Muscle of back (tissue), 11 donors: ENCODE data around the gene STK32C. TPM values are rescaled to one million over a fixed set of nuclear protein-coding genes. Genes with fewer than 3 reads are reported as not detected.
A peak's percentile ranks its signal among the peaks of the same experiment; 100 is the strongest.

Experiments
- DNase-seq, 3 donors: peaks; one replicate each; pipeline versions ENCODE4 v3.0.0 to v3.0.0-alpha.2; 2013
- polyA plus RNA-seq, 10 donors: library from polyadenylated mRNA; unstranded; fragments of 120-200 nt; gene quantifications; one replicate each; pipeline ENCODE4 v1.2.1, GENCODE V29; 2013; ENCODE audit not compliant: insufficient read length in 10 of 10

STK32C gene
- polyA plus RNA-seq, 10 donors, result 8.0 to 13.1 (median 10.4) TPM

DNA sequence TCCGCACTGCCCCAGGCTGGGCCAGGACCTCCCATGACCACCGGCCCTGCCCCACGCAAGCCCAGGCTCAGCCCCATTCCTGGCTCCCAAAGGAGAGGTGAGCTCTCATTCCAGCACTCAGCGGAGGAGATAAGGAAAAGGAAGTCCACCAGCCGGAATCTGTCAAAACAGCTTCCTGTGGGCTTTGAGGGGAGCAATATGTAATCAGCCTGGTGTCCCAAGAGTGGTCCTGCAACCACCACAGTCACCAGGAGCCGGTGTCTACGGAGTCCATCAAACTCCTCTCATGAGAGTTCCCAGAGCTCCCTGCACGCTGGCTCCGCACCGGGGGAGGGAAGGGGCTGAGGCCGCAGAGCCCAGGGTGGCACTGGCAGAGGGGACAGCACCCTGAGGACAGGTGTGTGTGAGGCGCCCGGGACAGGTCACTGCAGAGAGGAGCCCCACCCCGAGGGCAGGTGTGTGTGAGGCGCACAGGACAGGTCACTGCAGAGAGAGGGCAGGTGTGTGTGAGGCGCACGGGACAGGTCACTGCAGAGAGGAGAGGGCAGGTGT, 57.9 kb downstream of the STK32C start:
- no peak for DNase-seq

DNA sequence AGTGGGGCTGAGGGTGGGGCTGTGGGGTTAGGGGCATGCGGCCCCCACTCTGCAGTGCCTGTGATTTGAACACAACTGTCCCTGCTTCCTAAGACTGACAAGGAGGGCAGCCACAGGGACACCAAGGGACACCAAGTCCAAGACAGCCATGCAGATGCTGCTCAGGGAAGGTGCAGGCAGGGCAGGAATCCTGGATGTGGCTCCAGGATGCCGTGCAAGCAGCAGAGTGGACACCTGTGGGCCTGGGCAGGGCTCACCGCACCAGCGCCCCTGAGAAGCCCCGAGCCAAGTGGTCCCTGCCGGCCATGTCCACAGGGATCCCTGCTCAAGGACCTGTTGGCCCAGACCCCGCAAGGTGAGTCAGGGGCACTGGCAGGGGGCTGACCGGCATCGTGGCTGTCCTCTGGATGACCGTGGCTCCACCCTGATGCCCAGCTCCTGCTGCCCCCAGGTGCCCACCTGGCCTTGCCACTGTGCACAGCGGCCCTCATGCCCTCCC, 58.5 kb downstream of the STK32C start:
- no peak for DNase-seq

DNA sequence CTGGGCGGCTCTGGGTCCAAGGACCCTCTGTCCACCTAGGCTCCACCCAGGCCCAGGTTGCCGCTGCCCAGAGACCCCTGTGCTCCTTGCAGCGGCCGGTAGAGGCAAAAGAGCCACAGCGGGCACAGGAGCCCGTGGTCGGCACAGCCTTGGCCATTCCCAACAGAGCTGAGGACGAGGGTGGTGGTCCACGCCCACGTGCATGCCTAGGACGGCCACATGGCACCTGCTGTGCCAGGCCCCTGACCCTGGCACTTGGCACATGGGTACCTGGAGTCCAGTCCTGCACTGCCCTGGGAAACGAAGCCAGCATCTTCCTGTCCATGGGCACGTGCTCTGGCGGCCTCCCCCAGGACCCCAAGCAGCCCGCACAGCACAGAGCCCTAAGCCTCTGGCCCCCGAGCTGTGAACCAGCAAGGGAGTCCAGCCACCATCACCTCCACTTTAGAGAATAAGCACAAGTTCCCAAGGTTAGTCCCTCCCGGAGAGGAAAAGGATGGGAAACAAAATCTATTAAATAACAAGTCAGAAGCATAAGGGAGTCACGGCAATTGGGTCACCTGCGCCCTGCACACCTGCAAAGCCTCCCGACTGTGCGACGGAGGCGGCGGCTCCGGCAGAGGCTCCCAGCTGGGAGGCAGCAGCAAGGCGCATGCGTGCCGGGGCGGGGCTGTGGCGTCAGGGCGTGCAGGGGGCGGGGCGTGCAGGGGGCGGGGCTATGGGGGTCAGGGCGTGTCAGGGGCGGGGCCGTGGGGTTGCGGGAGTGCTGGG, 59.1 kb downstream of the STK32C start:
- DNase-seq, result no peak

DNA sequence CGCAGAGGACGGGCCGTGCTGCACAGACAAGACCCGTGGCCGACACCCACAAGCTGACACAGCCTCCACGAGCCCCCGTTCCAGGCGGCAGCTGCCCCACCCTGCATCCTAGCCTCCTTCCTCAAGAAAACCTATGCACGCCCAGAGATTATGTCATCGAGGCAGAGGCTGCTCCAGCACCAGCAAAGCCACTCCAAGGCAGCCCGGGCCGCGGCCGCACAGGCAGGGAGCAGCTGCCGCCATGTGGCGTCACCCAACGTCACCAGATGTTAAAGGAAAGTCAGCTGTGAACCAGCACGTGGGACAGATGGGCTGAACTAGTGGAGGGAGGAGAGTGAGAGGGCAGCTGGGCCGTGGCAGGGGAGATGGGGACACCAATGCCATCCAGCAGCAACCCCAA, 59.8 kb downstream of the STK32C start:
- peak in 2 of 3 donors; percentile 49 to 67 for DNase-seq

DNA sequence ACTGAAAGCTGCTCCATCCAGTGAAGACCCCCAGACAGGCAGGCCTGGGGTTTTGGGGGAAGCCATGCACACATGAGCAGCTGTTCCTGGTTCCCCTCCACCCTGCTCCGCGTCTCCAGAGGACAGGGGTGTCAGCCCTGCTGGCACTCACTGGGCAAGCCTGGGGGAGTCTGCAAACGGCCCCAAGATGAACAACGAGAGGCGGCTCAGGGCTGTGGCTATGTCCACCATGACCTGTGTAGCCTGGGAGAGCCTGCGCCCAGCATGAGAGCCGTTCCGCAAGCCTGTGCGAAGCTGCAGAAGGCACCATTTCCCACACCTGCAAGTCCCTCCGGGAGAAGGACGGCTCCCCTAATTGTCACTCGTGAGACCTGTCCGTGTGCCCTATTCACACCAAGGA, 61.5 kb downstream of the STK32C start:
- no peak for DNase-seq

DNA sequence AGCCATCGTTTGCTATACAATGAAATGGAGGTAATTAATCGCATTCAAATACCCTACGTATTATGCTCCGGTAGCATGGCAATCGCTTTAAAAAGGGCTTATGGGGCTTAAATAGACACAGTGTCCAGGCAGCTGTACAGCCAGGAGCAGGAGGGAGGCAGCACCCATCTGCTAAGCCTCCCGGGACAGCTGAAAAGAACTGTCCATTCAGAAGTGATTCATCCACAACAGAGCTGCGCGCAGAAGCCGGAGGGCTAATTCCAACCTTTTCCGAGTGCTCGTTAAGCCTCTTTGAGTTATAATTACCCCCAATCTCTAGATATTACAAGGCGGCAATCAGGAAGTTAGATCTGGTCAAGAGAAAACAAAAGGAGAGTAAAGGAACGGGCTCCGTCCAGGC, 62.7 kb downstream of the STK32C start:
- DNase-seq, result no peak

DNA sequence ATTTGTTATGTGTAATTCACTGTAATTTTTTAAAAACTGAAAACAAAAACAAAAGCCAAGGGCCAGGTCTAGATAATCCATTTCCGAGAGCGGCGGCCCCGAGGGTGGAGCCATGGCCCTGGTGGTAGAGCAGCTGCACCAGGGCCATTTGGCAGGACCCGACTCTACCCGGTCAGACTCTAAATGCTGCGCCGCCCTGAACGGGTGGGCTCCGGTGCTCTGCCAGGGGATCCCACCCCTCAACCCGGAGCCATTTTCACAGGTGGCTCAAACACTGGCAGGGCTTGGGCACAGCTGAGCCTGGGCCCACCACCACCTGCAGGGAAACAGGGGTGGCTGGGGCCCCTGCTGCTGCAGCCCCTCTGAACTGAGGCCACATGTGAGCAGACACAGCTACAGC, 64.1 kb downstream of the STK32C start:
- peak in 1 of 3 donors; percentile 58 for DNase-seq

DNA sequence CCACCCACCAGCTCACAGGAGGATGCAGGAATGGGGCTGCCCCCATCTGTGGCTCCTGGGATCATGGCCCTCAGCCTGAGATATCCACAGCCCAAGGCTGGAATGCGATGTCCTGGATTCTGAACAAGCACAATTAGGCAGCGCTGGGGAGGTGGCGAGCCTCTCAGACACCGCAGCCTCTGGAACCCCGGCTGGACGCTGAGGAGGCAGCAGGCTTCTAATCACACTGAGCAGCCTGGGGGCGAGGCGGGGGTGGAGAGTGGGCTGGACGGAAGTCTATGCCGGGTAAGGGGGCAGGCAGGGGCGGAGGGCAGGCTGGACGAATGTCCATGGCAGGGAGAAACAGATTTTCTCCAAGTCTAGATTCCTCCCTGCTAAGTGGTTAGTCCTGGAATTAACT, 64.6 kb downstream of the STK32C start:
- DNase-seq, result peak in 1 of 3 donors; percentile 20

DNA sequence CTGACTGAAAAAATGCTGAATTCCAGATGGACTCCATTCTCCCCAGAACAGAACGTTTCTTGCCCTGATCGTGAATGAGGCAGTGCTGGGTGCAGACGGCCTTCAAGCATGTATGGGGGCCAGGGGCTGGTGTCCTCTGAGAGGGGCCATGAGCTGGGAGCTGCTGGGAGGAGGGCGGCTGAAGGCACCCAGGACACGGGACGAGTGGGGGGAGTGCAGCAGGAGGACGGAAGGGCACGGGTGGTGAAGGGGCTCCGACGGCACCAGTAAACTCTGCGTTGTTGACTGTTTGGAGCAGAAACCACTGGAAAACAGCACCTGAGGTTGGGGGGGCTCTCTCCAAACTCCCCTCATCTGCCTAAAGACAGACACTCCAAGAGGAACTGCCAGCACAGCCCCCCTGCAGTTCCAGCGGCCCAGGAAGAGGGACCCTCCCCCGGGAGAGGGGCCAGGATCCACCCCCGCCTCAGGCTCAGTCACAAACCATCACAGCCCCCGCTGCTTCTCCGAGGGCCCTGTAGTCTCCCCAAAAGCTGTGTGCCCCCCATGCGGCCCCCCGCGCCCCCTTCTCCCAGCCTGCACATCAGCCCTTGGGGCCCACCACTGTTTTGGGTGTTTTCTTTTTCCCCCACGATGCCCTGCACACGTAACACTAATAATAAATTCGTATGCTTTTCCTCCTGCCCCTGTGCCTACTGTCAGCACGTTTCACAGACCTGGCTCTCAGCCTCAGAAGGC, 65.5 kb downstream of the STK32C start:
- no peak for DNase-seq

DNA sequence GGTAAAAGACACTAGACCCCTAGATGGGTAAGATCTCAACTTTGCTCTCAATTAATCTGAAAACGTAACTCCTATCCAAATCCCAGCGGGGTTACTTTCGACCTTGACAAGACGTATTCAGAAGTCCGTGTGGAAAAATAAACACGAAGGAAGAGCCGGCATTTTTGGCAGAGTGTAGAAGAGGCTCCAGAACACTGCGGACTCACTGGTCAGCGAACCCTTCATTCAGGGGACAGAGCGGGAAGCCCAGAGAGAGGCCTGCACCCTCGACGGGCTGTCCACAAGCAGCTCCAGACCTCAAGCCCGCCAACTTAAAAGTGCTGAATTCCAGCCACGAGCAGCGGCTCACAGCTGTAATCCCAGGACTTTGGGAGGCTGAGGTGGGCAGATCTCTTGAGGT, 66.3 kb downstream of the STK32C start:
- no peak for DNase-seq

DNA sequence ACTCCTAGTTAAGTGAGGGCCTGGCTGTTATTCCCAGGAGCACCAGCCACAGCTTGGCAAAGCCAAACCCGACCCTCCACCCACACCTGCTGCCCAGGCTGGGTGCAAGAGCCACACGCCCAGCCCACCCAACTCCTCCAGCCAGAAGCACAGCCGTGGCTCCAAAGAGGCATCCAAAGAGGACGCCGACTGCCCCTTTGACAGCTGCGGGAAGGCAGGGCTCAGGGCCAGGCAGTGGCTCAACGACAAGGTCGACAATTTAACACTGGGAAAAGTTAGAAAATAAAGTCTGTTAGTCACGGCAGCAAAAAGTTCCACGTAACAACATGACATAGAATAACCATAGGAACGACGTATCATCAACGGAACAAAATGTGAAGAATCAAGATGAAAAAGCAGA, 66.7 kb downstream of the STK32C start:
- peak in 1 of 3 donors; percentile 49 for DNase-seq

DNA sequence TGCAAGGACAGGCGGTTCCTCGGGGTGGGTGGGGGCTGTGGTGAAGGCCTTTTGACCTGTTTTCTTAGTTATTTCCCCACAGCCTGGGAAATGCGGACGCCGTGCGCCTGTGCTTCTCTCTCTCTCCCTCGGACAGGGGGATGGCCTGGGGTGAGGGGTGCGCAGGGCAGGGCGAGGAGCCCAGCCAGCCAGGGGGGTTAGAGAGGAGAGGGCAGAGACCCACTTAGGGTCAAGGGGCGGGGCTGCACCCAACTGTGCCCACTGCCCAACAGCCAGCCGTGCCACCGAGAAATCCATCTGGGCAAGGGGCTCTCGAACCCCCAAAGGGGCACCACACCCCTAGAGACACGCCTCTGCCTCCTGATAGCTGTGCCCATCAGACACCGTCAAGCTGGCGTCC, 67.2 kb downstream of the STK32C start:
- no peak for DNase-seq

DNA sequence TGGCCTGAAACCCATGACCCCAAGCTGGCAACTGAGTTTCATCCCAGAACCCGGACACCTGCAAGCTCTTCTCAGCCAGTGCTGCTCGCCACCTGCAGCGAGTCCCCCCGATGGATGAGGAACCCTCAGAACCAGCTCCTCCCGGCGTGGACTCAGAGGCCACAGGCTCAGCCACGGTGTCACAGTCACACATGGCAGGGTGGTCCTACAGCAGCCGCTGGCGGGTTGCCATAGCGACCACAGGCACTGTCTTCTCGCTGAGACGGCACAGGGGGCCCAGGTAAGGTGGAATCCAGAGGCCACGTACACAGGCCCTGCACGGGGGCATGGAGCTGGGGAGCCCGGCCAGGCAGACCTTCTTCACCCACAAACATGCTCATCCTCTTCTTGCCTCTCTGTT, 67.6 kb downstream of the STK32C start:
- DNase-seq, result no peak

DNA sequence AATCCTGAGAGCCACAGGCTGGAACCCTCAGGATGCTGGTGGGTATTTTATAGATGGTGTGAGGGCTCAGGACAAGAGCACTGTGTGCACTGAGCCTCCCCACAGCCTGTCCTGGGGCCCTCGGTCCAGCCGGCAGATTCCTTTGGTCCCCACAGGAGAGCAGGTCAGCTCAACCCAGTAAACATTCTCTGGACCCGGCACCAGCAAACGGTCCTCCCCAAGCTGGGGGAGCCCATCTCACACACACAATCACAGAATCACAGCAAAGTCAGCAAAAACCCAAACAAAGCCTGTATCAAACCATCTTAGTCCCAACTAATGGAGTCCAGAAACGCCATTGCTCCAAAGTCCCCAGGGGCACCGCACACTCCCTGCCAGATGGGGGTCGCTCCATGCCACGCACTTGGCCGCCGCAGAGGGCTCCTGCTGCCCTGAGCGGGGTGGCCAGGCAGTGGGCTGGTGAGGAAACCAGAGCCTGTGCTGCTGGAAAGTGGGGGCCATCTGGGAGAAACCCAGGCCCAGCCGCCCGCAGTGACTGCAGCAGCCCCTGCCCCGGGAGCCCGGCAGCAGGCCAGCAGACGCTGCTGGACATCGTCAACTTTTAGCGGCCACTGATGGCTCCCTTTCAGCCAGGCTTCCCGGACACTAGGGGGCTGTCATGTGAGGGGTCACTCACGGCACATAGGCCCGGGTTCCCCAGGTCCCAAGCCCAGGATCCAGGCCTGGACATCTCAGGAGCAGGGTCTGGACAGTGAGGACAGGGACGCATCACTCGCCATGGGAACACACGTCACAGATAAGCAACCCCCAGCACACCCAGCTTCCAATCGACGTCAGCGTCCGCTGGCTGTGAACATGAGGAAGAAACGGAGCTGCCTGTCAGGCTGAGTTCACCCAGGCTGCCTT, 68.4 kb downstream of the STK32C start:
- no peak for DNase-seq

DNA sequence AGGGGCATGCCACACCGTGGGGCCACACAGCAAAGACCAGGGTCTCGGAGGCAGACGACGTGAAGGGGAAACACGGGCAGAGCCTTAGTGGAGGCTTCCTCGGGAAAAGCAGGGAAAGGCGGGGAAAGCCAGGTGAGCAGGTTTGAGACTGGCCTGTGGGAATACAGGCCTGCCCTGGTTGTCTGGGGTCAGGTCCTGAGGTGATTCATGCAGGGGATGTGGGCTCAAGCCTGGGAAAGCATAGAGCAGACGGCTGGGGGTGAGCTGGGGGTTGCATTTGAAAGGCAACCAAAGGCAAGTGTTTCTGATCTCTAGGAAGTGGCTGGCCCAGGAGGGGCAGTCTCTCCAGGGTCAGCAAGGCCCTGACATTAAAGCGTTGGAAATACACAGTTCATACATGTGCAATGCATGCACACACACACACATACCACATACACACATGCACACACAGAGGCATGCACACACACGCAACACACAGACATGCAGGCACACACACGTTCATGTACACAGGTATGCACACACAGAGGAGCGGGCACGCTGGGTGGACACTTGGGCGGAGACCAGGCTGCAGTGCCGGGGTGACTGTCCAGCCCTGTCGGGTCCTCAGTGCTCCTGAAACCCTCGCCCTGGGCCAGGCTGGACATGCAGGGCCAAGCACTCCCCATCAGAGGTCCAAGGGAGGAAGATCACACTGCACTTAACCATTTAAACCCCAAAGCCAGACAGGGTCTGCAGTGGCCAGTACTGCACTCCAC, 69.2 kb downstream of the STK32C start:
- DNase-seq, result no peak

DNA sequence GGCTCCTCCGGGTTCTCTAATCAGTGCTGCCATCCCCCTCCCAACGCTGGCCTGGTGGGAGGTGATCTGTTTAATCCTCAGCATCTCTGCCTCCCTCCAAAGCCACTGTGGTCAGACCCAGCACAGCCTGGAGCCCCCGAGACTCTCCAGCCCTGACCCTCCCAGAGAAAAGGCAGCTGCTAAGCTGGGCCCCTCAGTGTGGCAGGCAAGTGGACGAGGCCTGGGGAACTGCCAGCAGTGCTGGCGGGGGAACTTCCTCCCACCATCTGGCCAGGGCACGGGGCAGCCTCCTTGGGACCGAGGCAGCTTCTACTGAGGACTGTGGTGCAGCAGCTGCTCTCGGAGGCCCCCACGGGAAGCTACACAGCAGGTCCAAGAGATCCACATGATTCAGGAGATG, 69.9 kb downstream of the STK32C start:
- DNase-seq, result peak in 2 of 3 donors; percentile 46 to 64

DNA sequence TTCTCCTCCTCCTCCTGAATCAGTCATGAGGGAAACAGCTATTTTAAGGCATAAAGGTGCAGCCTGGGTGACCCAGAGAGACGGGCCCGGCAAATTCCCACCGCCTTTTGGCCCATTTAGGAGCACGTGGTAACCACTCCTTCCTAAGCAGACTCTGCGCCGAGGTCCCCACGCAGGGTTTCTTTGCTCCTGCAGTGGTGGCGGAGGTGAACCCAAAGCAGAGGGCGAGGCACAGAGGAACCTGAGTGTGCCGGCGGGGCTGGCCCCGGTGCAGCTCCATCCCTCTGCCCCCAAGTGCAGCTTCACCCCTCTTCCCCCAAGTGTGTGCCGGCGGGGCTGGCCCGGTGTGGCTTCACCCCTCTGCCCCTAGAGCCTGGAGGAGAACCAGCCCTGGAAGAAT, 70.4 kb downstream of the STK32C start:
- no peak for DNase-seq

DNA sequence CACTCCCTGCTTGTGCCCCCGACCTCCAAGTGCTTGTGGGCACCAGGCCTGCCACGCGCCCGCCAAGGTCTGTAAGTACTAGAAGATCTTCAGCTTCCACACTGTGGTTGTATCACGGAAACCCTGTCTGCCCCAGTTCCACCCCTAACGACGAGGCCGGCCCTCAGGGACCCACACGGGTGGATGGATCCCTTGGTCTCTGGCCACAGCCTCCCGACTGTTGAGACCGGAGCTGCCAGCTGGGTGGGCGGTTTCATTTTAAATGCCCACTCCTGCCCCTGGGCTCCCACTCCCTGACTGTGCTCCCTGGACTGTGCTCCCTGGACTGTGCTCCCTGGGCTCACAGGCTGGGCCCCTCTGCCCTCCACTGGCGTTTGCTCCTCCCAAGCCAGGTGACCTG, 70.9 kb downstream of the STK32C start:
- no peak for DNase-seq

DNA sequence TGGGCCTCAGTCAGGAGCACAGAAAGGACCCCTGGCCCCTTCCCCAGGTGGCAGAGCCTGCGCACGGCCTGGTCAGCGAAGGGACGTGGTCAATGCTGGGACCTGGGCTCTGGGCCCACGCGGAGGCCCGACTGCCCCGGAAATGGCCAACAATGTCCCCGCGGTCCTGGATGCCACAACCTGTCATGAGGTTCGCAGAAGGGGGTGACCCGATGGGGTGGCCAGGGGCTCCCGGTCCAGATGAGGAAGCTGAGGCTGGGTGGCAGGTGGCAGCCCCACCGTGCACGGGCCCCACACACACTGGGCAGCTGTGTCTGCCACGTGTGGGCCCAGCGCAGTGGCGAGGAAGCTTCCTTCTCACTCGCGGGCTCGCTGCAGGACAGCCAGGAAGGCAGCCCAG, 71.6 kb downstream of the STK32C start:
- no peak for DNase-seq

DNA sequence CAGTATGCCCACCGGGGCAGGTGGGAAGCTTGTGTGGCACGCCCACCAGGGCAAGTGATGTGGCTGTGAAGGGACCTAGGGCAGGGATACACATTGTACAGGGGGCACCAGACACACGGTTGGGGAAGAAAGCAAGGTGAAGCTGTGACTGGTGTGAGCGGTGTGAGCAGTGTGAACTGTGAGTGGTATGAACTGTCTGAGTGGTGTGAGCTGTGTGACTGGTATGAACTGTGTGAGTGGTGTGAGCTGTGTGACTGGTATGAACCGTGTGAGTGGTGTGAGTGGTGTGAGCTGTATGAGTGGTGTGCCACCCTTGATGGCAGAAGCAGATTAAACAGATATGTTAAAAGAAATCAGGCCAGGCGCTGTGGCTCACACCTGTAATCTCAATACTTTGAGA, 72.9 kb downstream of the STK32C start:
- DNase-seq, result no peak

DNA sequence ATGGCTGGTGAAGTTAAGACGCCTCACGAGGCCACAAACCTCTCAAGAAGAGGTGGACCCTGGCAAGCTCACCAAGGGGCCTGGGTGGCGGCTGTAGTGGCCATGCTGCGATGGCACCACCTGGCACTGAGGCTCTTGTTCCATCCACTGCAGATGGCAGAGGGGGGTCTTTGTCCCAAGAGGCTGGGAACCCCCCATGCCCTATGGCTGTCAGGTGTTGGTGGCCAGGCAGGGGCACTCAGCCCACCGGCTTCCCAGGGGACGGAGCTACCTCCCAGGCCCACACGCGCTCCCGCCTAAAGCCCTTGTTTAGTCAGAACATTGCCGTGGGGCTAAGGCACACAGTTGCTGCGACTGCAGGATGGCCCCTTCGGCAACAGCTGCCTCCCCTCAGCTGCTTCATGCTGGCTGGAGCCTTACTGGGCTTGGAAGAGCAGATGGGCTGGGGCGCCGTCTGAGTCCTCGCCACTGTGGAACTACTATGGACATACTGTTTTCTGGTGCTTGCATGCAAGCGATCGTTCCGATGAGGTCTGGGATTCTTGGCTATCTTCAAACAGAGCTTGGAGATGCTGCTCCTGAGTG, 74.2 kb downstream of the STK32C start:
- peak in 2 of 3 donors; percentile 37 to 66 for DNase-seq
